Amniotic epithelial cell (primary cell): Measurements from ENCODE around the gene ANGEL2.

Source experiments
- DNase-seq: peaks from one replicate; pipeline ENCODE4 v3.0.0-alpha.2; 2010; ENCODE audit warnings: low read depth

Gene ANGEL2

GRCh38 chr1:212951126-212951946, 64.3 kb downstream of the ANGEL2 start:
- DNase-seq: no peak

GRCh38 chr1:212950243-212951125, 65.2 kb downstream of the ANGEL2 start, which contains the start of gene VASH2:
VASH2 (plus strand) TSS chr1:212950541; CDS start chr1:212951543, 1,002 bp downstream.
- DNase-seq: peak; percentile 33

GRCh38 chr1:212949771-212950170, 65.9 kb downstream of the ANGEL2 start:
- DNase-seq: no peak

GRCh38 chr1:212946872-212947271, 68.8 kb downstream of the ANGEL2 start:
- no peak for DNase-seq

- DNase-seq: no peak
These were observed 70.1 kb downstream of the ANGEL2 start for GRCh38 chr1:212945463-212946160.

- DNase-seq: no peak
These were observed 70.6 kb downstream of the ANGEL2 start for GRCh38 chr1:212945056-212945455.

GRCh38 chr1:212944229-212944901, 71.3 kb downstream of the ANGEL2 start:
- DNase-seq: no peak

- no peak for DNase-seq
These were observed 72.3 kb downstream of the ANGEL2 start for GRCh38 chr1:212943393-212943710.

GRCh38 chr1:212942679-212943392, 72.8 kb downstream of the ANGEL2 start:
- DNase-seq: no peak
